Cardiac fibroblast (primary cell): ENCODE measurements around the gene GRID2.
"Not testable (repeated sequence)": the region's sequence is repeated elsewhere in the genome, so short reads cannot be mapped to it uniquely, and the experiment has no call there.

Experiments
- DNase-seq, 2 donors: peaks; one replicate each; pipeline versions ENCODE4 v3.0.0 to v3.0.0-alpha.2; 2010; ENCODE audit warnings: low read depth in 2 of 2
- H3K4me3 ChIP-seq, 2 donors: replicated peaks in 1 of 2; 1 replicate in 1 of 2; 2 replicates in 1 of 2; pipeline ENCODE4 v1.5.1; 2011; ENCODE audit warnings: low read depth in 2 of 2, low read length in 2 of 2, mild to moderate bottlenecking in 2 of 2, moderate library complexity in 1 of 2
- CTCF ChIP-seq: IDR thresholded peaks from one replicate; pipeline ENCODE4 v1.5.1; 2011; ENCODE audit warnings: low read depth, mild to moderate bottlenecking, low read length, inconsistent platforms

GRID2 gene

GRCh38 chr4:92450694-92451093 is 146.9 kb downstream of the GRID2 start:
- H3K4me3 ChIP-seq, result no peak overlapping the region
- no peak for TF ChIP-seq CTCF
- no peak for DNase-seq

DNA sequence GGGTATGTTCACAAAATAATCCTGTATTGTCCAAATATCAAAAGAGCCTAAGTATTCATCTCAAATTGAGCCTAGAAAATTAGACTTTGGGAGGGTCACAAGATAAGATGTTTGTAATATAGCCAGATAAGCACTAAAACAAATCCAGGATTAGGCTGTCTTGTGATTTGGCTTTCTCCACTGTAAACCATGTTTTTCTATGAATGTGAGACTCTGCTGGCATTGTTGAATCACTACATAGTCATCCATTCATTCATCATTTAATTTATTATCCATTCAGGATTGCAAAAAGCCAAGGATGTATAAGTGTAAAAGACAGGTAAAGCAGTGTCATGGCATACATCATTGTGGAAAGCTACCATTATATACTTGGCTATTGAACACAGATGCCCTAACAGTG is 148.0 kb downstream of the GRID2 start:
- TF ChIP-seq CTCF, result no peak

DNA sequence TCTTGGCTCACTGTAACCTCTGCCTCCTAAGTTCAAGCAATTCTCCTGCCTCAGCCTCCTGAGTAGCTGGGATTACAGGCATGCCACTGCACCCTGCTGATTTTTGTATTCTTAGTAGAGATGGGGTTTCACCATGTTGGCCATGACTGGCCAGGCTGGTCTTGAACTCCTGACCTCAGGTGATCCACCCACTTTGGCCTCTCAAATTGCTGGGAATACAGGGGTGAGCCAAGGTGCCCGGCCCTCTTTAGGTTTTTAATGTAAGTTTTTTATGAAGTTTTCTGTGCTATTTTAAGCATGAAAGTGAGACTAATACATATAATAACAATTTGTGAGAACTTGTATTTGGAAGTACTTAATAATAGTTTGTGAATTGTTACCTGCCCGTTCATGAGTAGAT is 148.6 kb downstream of the GRID2 start:
- H3K4me3 ChIP-seq, DNase-seq: not testable (repeated sequence)

More for the DNA sequence above, 148.0 kb downstream of the GRID2 start:
- no peak overlapping the region for H3K4me3 ChIP-seq
- no peak for DNase-seq

GRCh38 chr4:92455329-92455839 is 151.6 kb downstream of the GRID2 start:
- TF ChIP-seq CTCF, result no peak
- no peak overlapping the region for H3K4me3 ChIP-seq
- no peak for DNase-seq

- DNase-seq, result no peak
- no peak overlapping the region for H3K4me3 ChIP-seq
- TF ChIP-seq CTCF, result no peak
Measured at GRCh38 chr4:92455951-92456350, 152.2 kb downstream of the GRID2 start.

- no peak for TF ChIP-seq CTCF
- no peak overlapping the region for H3K4me3 ChIP-seq
- no peak for DNase-seq
Measured at GRCh38 chr4:92461732-92462131, 158.0 kb downstream of the GRID2 start.

- no peak for TF ChIP-seq CTCF
- no peak for DNase-seq
- H3K4me3 ChIP-seq, result no peak overlapping the region
Measured at GRCh38 chr4:92477298-92477697, 173.5 kb downstream of the GRID2 start.
